HepG2 (cell line): Measurements from ENCODE around the gene AREL1. TPM values are rescaled to one million over a fixed set of nuclear protein-coding genes. Genes with fewer than 3 reads are reported as not detected.

Experiments used
- ARID2 ChIP-seq: sonication (generic); formaldehyde crosslinking; IDR thresholded peaks from 2 replicates; pipeline ENCODE4 v1.8.1; 2022; ENCODE audit warnings: mild to moderate bottlenecking, missing genetic modification reagents, borderline replicate concordance
- MTA1 ChIP-seq: sonication (generic); formaldehyde crosslinking; IDR thresholded peaks from 2 replicates; pipeline ENCODE4 v1.4.0; 2020; ENCODE audit warnings: missing genetic modification reagents, mild to moderate bottlenecking, borderline replicate concordance
- NFE2L2 ChIP-seq: fragments of 150-350 bp; IDR thresholded peaks from 2 replicates; pipeline ENCODE4 v1.6.1; 2014; ENCODE audit warnings: low read length
- TFDP1 ChIP-seq: IDR thresholded peaks from 2 replicates; pipeline ENCODE4 v1.6.1; 2016; ENCODE audit warnings: missing compliant biosample characterization, missing genetic modification reagents, borderline replicate concordance
- TOE1 ChIP-seq: sonication (generic); formaldehyde crosslinking; IDR thresholded peaks from 2 replicates; pipeline ENCODE4 v1.4.0; 2020; ENCODE audit warnings: mild to moderate bottlenecking, missing genetic modification reagents
- ZBTB34 ChIP-seq: sonication (generic); formaldehyde crosslinking; IDR thresholded peaks from 2 replicates; pipeline ENCODE4 v1.8.0; 2022; ENCODE audit warnings: mild to moderate bottlenecking, missing genetic modification reagents
- ZMYM2 ChIP-seq: sonication (generic); formaldehyde crosslinking; IDR thresholded peaks from 2 replicates; pipeline ENCODE4 v1.8.0; 2022; ENCODE audit warnings: mild to moderate bottlenecking, missing genetic modification reagents
- ZNF207 ChIP-seq: fragments of 450-650 bp; IDR thresholded peaks from 2 replicates; pipeline ENCODE4 v1.6.1; 2016; ENCODE audit warnings: antibody characterized with exemption, borderline replicate concordance
- ZNF251 ChIP-seq: sonication (generic); formaldehyde crosslinking; IDR thresholded peaks from 2 replicates; pipeline ENCODE4 v1.9.0; 2021; ENCODE audit warnings: mild to moderate bottlenecking, missing genetic modification reagents
- ZNF407 ChIP-seq: sonication (generic); formaldehyde crosslinking; IDR thresholded peaks from one replicate; pipeline ENCODE4 v1.5.1; 2020; ENCODE audit warnings: mild to moderate bottlenecking, missing genetic modification reagents; ENCODE audit errors: not compliant biosample characterization
- ZNF687 ChIP-seq: sonication (generic); formaldehyde crosslinking; IDR thresholded peaks from 2 replicates; pipeline ENCODE4 v1.5.1; 2020; ENCODE audit warnings: mild to moderate bottlenecking, missing genetic modification reagents, moderate library complexity
- ZNF747 ChIP-seq: sonication (generic); formaldehyde crosslinking; IDR thresholded peaks from 2 replicates; pipeline ENCODE4 v1.8.1; 2023; ENCODE audit warnings: missing genetic modification reagents, mild to moderate bottlenecking, borderline replicate concordance
- polyA plus RNA-seq, 8 experiments: library from polyadenylated mRNA; depleted of rRNA in 3 of 8; stranded (reverse) in 7 of 8; unstranded in 1 of 8; fragments of >200 nt; fragmentation: Illumina TruSeq in 4 of 8; extraction: Trizol in 4 of 8; gene quantifications; 2 replicates each; pipeline versions ENCODE4 v1.2.1 to v1.2.3, GENCODE V29; 2011 to 2016; ENCODE audit warnings: low read depth in 4 of 8, missing spikeins in 1 of 8, mixed read lengths in 1 of 8; ENCODE audit not compliant: insufficient read depth in 1 of 8
- total RNA-seq, 5 experiments: library from RNA; depleted of rRNA; stranded (reverse); fragments of >200 nt; fragmentation: Illumina TruSeq; extraction: Trizol; gene quantifications; 2 replicates each; pipeline ENCODE4 v1.2.3, GENCODE V29; 2016; ENCODE audit warnings: low read depth in 1 of 5

Gene AREL1
- total and polyA plus RNA-seq, 2 of the 13 experiments (the other 11 are each of a cell fraction or from before 2014, with no cell fraction given): 21.3 to 25.4 TPM

DNA sequence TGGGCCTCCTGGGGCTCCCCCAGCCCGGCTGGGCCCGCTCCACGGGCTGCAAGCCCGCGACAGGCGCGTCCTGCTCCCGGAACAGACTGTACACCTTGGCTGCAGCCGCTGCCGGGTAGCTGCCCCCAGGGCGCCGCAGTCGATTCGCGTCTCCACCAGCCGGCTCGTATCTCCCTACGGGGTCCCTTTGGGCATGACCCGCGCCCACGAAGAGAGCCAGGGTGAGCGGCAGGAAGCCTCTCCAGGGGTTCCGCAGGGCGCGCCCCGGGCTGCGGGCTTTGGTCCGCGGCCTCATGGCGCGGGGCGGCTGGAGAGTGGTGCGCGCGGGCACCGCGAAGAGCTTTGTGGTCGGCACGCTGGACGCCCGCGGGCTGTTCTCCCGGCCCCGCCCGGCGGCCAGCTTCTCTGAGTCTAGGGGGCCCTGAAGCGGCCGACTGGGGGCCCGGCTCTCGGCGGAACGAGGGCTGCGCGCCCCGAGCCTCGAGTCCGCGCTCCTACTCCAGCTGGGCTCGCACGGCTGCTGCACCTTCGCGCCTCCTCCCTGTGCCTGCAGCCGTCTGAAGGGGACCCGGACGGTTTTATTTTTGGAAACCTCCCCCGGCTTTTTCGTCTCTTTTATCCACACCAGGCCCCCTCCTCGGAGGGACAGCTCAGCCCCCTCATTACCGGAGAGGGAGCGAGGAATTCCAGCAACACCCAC lies 101.1 kb downstream of the AREL1 start, which contains the start of gene LTBP2 (continued):
- TF ChIP-seq TOE1 (no peak), NFE2L2 (no peak), ZNF207 (no peak), ZNF687 (CRISPR knock-in tag) (peak; percentile 84), ZBTB34 (CRISPR knock-in tag) (no peak), MTA1 (CRISPR knock-in tag) (no peak; the same call in 1 of the 2 replicates), ZNF407 (peak; percentile 79), ARID2 (CRISPR knock-in tag) (peak; percentile 76; the same call in 1 of the 2 replicates), ZNF747 (CRISPR knock-in tag) (0 out of 2 replicates have a peak, but pooled peaks have one; percentile 24), ZNF251 (no peak), ZMYM2 (CRISPR knock-in tag) (no peak), TFDP1 (CRISPR knock-in tag) (0 out of 2 replicates have a peak, but pooled peaks have one; percentile 14)
